ENCODE measurements around the gene NSF. TPM values are rescaled to one million over a fixed set of nuclear protein-coding genes. Genes with fewer than 3 reads are reported as not detected.

The NSF gene
- total and polyA plus RNA-seq, 10 of the 15 experiments (the other 5 are each of a cell fraction or from before 2014, with no cell fraction given): 6.8 to 25.6 (median 16.8) TPM

DNA sequence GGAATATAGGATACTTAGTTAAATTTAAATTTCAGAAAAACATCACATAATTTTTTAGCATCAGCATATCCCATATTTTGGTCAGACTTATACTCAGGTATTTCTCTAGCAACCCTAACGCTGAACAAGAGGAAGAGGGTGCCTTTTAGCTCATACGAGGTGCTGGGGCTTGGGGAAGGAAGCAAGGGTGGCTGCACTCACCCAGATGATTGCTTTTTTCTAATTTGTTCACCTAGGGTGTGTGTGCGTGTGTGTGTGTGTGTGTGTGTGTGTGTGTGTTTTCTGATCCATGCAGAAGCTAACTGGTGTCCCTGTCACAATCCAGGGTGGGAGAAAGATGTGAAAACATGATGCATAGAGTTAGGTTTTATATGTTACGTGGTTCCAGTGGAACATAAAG is 146.9 kb downstream of the NSF start:
- DNase-seq (ENCODE audit: low read depth, low spot score) (no peak), FAIRE-seq (no peak), ATAC-seq (no peak)
- Histone ChIP-seq H3K27ac (ENCODE audit: control insufficient read depth, insufficient read depth) (no peak overlapping the region), H4K20me1 (ENCODE audit: control insufficient read depth, insufficient read depth) (no peaks in the 10 kb centered on the region), H3K4me2 (ENCODE audit: control insufficient read depth, insufficient read depth) (no peak overlapping the region), H2AFZ (ENCODE audit: control insufficient read depth, low read depth, low read length) (no peak overlapping the region), H3K9me3 (replicated peaks; ENCODE audit: control insufficient read depth, insufficient read depth, low read length) (no peaks in the 10 kb centered on the region), H3K36me3 (ENCODE audit: control insufficient read depth in 2 of 2, insufficient read depth in 2 of 2, low read length in 1 of 2) (0 out of 4 replicates have a peak, but pooled peaks cover 0 to 4% of the 10 kb centered on the region in 2 experiments), H3K9ac (ENCODE audit: control insufficient read depth, insufficient read depth, low read length) (no peak overlapping the region), H3K4me1 (ENCODE audit: control insufficient read depth, insufficient read depth, low read length) (peaks cover 4% of the 10 kb centered on the region; the same call in 1 of the 2 replicates), H3K4me3 (no peak overlapping the region), H3K27me3 (replicated peaks in 1 of 2; ENCODE audit: control insufficient read depth in 2 of 2, insufficient read depth in 2 of 2, low read length in 1 of 2) (no peaks in the 10 kb centered on the region), H3K79me2 (ENCODE audit: control insufficient read depth, insufficient read depth, low read length) (no peaks in the 10 kb centered on the region)
- ChIA-PET POLR2A (no interaction called here), SMC1A (ENCODE audit: uncharacterized antibody, unreplicated experiment) (interaction anchor here (0.9 kb wide), 1 partner anchor 46 kb away, joined by 3 read pairs; no protein-coding TSS in a partner anchor), CTCF (no interaction called here), RAD21 (ENCODE audit: unreplicated experiment) (no interaction called here)
- in situ Hi-C loops (cut with MboI) (no loop called here), intact Hi-C loops (cut with micrococcal nuclease; ENCODE audit: unreplicated experiment) (no loop called here)
- no TSS peak for BruUV-seq (replicated peaks)
- TF ChIP-seq, protein P1, sequence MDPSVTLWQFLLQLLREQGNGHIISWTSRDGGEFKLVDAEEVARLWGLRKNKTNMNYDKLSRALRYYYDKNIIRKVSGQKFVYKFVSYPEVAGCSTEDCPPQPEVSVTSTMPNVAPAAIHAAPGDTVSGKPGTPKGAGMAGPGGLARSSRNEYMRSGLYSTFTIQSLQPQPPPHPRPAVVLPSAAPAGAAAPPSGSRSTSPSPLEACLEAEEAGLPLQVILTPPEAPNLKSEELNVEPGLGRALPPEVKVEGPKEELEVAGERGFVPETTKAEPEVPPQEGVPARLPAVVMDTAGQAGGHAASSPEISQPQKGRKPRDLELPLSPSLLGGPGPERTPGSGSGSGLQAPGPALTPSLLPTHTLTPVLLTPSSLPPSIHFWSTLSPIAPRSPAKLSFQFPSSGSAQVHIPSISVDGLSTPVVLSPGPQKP (IDR thresholded peaks at IDR 0.05; ENCODE audit: low read depth, low read length): no peak
- TF ChIP-seq, protein P2, sequence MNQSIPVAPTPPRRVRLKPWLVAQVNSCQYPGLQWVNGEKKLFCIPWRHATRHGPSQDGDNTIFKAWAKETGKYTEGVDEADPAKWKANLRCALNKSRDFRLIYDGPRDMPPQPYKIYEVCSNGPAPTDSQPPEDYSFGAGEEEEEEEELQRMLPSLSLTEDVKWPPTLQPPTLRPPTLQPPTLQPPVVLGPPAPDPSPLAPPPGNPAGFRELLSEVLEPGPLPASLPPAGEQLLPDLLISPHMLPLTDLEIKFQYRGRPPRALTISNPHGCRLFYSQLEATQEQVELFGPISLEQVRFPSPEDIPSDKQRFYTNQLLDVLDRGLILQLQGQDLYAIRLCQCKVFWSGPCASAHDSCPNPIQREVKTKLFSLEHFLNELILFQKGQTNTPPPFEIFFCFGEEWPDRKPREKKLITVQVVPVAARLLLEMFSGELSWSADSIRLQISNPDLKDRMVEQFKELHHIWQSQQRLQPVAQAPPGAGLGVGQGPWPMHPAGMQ (IDR thresholded peaks at IDR 0.05; ENCODE audit: borderline replicate concordance): no peak
- TF ChIP-seq GATAD2B (conservative IDR thresholded peaks at IDR 0.05; ENCODE audit: low read depth): no peak
- TF ChIP-seq, protein P3, sequence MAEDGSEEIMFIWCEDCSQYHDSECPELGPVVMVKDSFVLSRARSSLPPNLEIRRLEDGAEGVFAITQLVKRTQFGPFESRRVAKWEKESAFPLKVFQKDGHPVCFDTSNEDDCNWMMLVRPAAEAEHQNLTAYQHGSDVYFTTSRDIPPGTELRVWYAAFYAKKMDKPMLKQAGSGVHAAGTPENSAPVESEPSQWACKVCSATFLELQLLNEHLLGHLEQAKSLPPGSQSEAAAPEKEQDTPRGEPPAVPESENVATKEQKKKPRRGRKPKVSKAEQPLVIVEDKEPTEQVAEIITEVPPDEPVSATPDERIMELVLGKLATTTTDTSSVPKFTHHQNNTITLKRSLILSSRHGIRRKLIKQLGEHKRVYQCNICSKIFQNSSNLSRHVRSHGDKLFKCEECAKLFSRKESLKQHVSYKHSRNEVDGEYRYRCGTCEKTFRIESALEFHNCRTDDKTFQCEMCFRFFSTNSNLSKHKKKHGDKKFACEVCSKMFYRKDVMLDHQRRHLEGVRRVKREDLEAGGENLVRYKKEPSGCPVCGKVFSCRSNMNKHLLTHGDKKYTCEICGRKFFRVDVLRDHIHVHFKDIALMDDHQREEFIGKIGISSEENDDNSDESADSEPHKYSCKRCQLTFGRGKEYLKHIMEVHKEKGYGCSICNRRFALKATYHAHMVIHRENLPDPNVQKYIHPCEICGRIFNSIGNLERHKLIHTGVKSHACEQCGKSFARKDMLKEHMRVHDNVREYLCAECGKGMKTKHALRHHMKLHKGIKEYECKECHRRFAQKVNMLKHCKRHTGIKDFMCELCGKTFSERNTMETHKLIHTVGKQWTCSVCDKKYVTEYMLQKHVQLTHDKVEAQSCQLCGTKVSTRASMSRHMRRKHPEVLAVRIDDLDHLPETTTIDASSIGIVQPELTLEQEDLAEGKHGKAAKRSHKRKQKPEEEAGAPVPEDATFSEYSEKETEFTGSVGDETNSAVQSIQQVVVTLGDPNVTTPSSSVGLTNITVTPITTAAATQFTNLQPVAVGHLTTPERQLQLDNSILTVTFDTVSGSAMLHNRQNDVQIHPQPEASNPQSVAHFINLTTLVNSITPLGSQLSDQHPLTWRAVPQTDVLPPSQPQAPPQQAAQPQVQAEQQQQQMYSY (CRISPR knock-in tag; IDR thresholded peaks at IDR 0.05): no peak
- TF ChIP-seq TAF1 (IDR thresholded peaks at IDR 0.05; ENCODE audit: borderline replicate concordance, low read depth, low read length): no peak
- TF ChIP-seq STAT3 (IDR thresholded peaks at IDR 0.05; ENCODE audit: low read depth, low read length): no peak
- TF ChIP-seq EP300 (IDR thresholded peaks at IDR 0.05; ENCODE audit: borderline replicate concordance in 1 of 2, control insufficient read depth in 1 of 2, low read depth in 2 of 2, low read length in 2 of 2): no peak
- TF ChIP-seq, protein P4, sequence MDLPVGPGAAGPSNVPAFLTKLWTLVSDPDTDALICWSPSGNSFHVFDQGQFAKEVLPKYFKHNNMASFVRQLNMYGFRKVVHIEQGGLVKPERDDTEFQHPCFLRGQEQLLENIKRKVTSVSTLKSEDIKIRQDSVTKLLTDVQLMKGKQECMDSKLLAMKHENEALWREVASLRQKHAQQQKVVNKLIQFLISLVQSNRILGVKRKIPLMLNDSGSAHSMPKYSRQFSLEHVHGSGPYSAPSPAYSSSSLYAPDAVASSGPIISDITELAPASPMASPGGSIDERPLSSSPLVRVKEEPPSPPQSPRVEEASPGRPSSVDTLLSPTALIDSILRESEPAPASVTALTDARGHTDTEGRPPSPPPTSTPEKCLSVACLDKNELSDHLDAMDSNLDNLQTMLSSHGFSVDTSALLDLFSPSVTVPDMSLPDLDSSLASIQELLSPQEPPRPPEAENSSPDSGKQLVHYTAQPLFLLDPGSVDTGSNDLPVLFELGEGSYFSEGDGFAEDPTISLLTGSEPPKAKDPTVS (IDR thresholded peaks at IDR 0.05; ENCODE audit: low read depth, low read length): no peak
- WGBS (ENCODE audit: insufficient coverage, insufficient replicate concordance, low lambda C conversion rate, missing lambda C conversion rate): 67% methylated on average over 4 of the region's 4 CpGs

Data from GM12878 (cell line).